GM21619 (cell line): ENCODE results near the gene DNAL4.

Experiments used
- ATAC-seq: cut with Tn5 transposase; IDR thresholded peaks from one replicate; pipeline ENCODE4 v1.9.1; 2021; ENCODE audit not compliant: unreplicated experiment

Gene DNAL4

GRCh38 chr22:38760477-38761201 lies 33.3 kb downstream of the DNAL4 start:
- no peak for ATAC-seq

- no peak for ATAC-seq
Observed at GRCh38 chr22:38759005-38759404, 34.9 kb downstream of the DNAL4 start.

GRCh38 chr22:38758276-38758945 lies 35.5 kb downstream of the DNAL4 start:
- no peak for ATAC-seq

GRCh38 chr22:38757464-38757757 lies 36.5 kb downstream of the DNAL4 start:
- ATAC-seq = no peak

GRCh38 chr22:38756711-38757463 lies 37.1 kb downstream of the DNAL4 start:
- ATAC-seq = no peak

GRCh38 chr22:38755911-38756532 lies 37.9 kb downstream of the DNAL4 start, which contains the start of gene SUN2:
Gene SUN2, minus strand, starts transcription at chr22:38755998. Its CDS starts 3,370 bp downstream, at chr22:38752628.
- ATAC-seq = peak; percentile 55

- peak; percentile 29 for ATAC-seq
Observed at GRCh38 chr22:38755155-38755910, 38.6 kb downstream of the DNAL4 start.

- ATAC-seq = no peak
Observed at GRCh38 chr22:38754751-38755154, 39.2 kb downstream of the DNAL4 start.

- ATAC-seq = no peak
Observed at GRCh38 chr22:38753948-38754750, 39.8 kb downstream of the DNAL4 start.

GRCh38 chr22:38751422-38752346 lies 42.3 kb downstream of the DNAL4 start:
- ATAC-seq = peak; percentile 33

- ATAC-seq = no peak
Observed at GRCh38 chr22:38751066-38751421, 42.9 kb downstream of the DNAL4 start.

GRCh38 chr22:38750638-38751037 lies 43.3 kb downstream of the DNAL4 start:
- no peak for ATAC-seq

GRCh38 chr22:38750104-38750503 lies 43.8 kb downstream of the DNAL4 start:
- no peak for ATAC-seq

- ATAC-seq = no peak
Observed at GRCh38 chr22:38748487-38749136, 45.3 kb downstream of the DNAL4 start.

GRCh38 chr22:38745676-38746460 lies 48.1 kb downstream of the DNAL4 start:
- ATAC-seq = no peak

GRCh38 chr22:38744981-38745380 lies 49.0 kb downstream of the DNAL4 start:
- ATAC-seq = no peak

GRCh38 chr22:38742176-38742942 lies 51.6 kb downstream of the DNAL4 start:
- ATAC-seq = no peak
